Measurements from ENCODE around the gene CHRD.

The CHRD gene

GRCh38 chr3:184360070-184360928 lies 19.6 kb upstream of the CHRD start:
- Histone ChIP-seq H3K4me1 (ENCODE audit: control insufficient read depth, insufficient read depth, low read length) (peaks cover 7% of the 10 kb centered on the region), H3K27me3 (ENCODE audit: control insufficient read depth, insufficient read depth, low read length) (no peaks in the 10 kb centered on the region), H3K4me3 (ENCODE audit: low read length) (peak overlapping the region; percentile 91), H3K27ac (ENCODE audit: low read depth, low read length) (no peak overlapping the region), H3K9ac (ENCODE audit: low read length) (peak overlapping the region; percentile 12), H3K36me3 (ENCODE audit: control insufficient read depth, insufficient read depth, low read length) (peaks cover 5% of the 10 kb centered on the region)

DNA sequence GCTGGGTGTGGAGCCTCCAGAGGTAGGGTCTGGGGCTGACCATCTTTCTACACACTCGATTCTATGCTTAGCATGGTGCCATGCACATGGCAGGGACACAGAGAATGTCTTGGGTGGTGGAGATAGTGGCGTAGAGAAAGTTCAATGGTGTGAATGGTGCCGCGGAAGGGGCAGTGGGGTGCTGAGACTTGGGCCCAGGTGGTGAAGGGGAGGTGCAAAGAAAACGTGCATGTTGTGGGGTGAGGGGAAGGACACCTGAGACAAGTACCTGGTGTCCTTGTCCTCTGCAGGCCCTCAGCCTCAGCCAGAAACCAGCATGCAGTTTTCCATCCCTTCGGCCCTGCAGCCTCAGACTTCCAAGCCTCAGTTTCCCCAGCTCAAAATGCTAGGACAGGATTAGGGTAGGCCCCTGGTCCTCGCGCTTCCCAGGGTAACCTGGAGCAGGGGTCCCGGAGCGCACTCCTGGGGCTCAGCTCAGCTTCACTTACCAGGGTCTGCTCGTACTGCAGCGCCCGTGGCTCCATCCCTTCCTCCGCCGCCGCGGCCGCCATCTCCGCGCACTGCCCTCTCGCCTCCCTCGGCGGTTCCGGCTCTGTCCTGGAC lies 18.8 kb upstream of the CHRD start:
- H3K4me3 ChIP-seq (ENCODE audit: low read length), result peak overlapping the region; percentile 91
- peaks cover 7% of the 10 kb centered on the region for H3K4me1 ChIP-seq (ENCODE audit: control insufficient read depth, insufficient read depth, low read length)
- H3K9ac ChIP-seq (ENCODE audit: low read length), result peak overlapping the region; percentile 12
- peak overlapping the region; percentile 99 for H3K27ac ChIP-seq (ENCODE audit: low read depth, low read length)
- peaks cover 5% of the 10 kb centered on the region for H3K36me3 ChIP-seq (ENCODE audit: control insufficient read depth, insufficient read depth, low read length)
- H3K27me3 ChIP-seq (ENCODE audit: control insufficient read depth, insufficient read depth, low read length), result no peaks in the 10 kb centered on the region

- H3K36me3 ChIP-seq (ENCODE audit: control insufficient read depth, insufficient read depth, low read length), result peaks cover 5% of the 10 kb centered on the region
- peak within 1 kb of the TSS; percentile 99 for H3K27ac ChIP-seq (ENCODE audit: low read depth, low read length)
- H3K4me1 ChIP-seq (ENCODE audit: control insufficient read depth, insufficient read depth, low read length), result peaks cover 7% of the 10 kb centered on the region
- H3K4me3 ChIP-seq (ENCODE audit: low read length), result peak within 1 kb of the TSS; percentile 91
- H3K9ac ChIP-seq (ENCODE audit: low read length), result peak within 1 kb of the TSS; percentile 77
- H3K27me3 ChIP-seq (ENCODE audit: control insufficient read depth, insufficient read depth, low read length), result no peaks in the 10 kb centered on the region
Measured at GRCh38 chr3:184361532-184361931, 18.3 kb upstream of the CHRD start, which contains the start of the genes CLCN2 and POLR2H. CLCN2 (minus strand) TSS chr3:184361605; CDS start chr3:184361479, 126 bp downstream. POLR2H (plus strand) TSS chr3:184361710; CDS start chr3:184363493, 1,783 bp downstream.

GRCh38 chr3:184361932-184362667 lies 17.8 kb upstream of the CHRD start:
- peak overlapping the region; percentile 99 for H3K27ac ChIP-seq (ENCODE audit: low read depth, low read length)
- no peaks in the 10 kb centered on the region for H3K27me3 ChIP-seq (ENCODE audit: control insufficient read depth, insufficient read depth, low read length)
- H3K4me1 ChIP-seq (ENCODE audit: control insufficient read depth, insufficient read depth, low read length), result peaks cover 7% of the 10 kb centered on the region
- H3K9ac ChIP-seq (ENCODE audit: low read length), result peak overlapping the region; percentile 77
- H3K4me3 ChIP-seq (ENCODE audit: low read length), result peak overlapping the region; percentile 91
- H3K36me3 ChIP-seq (ENCODE audit: control insufficient read depth, insufficient read depth, low read length), result peaks cover 8% of the 10 kb centered on the region

DNA sequence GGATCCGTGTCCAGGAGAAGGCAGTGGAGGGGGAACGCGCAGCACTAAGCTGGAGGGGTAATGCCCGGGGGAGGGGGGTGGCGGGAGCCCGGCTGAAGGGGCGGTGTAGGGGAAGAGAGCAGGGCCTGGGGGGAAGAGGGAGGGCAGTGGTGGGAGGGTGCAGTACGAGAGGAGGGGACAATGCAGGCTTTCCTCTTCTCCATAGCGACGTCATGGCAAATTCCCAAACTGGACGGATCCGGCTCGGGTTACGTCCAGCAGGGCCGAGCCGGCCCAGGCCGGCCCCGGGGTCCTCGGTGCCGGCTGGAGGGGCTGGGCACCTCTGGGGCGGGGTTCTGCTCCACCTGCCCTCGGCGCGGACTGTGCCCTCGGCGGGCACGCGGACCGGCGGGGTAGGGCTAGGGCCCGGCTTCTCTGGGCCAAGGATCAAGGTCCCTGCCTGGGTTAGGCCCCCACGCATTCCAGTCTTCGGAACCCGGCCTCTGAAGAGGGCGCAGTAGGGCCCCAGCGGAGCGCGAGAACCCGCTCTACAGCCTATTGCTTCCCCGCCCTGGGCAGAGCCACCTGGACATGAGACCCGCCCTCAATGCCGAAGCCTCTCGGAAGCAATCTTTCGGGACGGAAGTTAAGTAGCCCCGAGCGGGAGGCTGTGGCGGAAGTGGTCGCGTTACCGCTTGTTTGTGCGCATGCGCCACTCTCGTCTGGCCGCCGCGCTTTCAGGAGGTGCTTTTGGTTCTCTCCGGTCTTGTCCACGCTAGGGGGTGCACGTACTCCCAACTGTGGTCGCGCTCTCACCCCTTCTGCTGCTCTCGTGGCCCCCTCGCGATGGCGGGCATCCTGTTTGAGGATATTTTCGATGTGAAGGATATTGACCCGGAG lies 16.9 kb upstream of the CHRD start:
- Histone ChIP-seq H3K27me3 (ENCODE audit: control insufficient read depth, insufficient read depth, low read length) (no peaks in the 10 kb centered on the region), H3K9ac (ENCODE audit: low read length) (peak overlapping the region; percentile 77), H3K4me1 (ENCODE audit: control insufficient read depth, insufficient read depth, low read length) (peaks cover 7% of the 10 kb centered on the region), H3K4me3 (ENCODE audit: low read length) (peak overlapping the region; percentile 91), H3K27ac (ENCODE audit: low read depth, low read length) (peak overlapping the region; percentile 99), H3K36me3 (ENCODE audit: control insufficient read depth, insufficient read depth, low read length) (peaks cover 8% of the 10 kb centered on the region)

DNA sequence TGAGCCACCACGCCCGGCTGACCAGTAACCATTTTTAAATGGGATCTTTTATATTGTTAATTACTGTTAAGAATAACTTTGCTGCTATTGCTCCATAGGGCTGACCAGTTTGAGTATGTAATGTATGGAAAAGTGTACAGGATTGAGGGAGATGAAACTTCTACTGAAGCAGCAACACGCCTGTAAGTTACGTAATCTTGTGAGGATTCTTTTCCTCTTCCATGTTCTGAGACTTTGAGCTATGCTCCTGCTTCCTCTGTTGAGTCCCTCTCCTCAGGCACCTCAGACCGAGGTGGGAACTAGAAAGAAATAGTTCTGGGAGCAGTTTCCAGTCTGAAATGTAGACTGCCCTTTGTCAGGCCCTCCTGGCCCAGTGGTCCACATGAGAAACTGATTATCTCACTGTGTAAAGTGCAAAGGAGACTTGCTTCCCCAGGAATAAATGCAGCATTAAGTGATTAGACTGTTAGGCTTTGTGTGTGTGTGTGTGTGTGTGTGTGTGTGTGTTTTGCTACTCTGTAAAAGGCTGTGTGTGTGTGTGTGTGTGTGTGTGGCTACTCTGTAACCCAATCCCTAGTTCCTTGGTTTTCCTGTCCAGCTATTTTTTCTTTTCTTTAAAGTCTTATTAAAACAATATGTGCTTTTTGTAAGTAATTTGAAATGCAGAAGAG lies 13.1 kb upstream of the CHRD start:
- H3K9ac ChIP-seq (ENCODE audit: low read length), result no peak overlapping the region
- no peaks in the 10 kb centered on the region for H3K27me3 ChIP-seq (ENCODE audit: control insufficient read depth, insufficient read depth, low read length)
- peaks cover 5% of the 10 kb centered on the region for H3K4me1 ChIP-seq (ENCODE audit: control insufficient read depth, insufficient read depth, low read length)
- peaks cover 3% of the 10 kb centered on the region for H3K36me3 ChIP-seq (ENCODE audit: control insufficient read depth, insufficient read depth, low read length)
- no peak overlapping the region for H3K27ac ChIP-seq (ENCODE audit: low read depth, low read length)
- H3K4me3 ChIP-seq (ENCODE audit: low read length), result no peak overlapping the region

- no peak overlapping the region for H3K9ac ChIP-seq (ENCODE audit: low read length)
- no peak overlapping the region for H3K4me3 ChIP-seq (ENCODE audit: low read length)
- H3K27me3 ChIP-seq (ENCODE audit: control insufficient read depth, insufficient read depth, low read length), result no peaks in the 10 kb centered on the region
- peaks cover 7% of the 10 kb centered on the region for H3K4me1 ChIP-seq (ENCODE audit: control insufficient read depth, insufficient read depth, low read length)
- H3K27ac ChIP-seq (ENCODE audit: low read depth, low read length), result no peak overlapping the region
- peaks cover 3% of the 10 kb centered on the region for H3K36me3 ChIP-seq (ENCODE audit: control insufficient read depth, insufficient read depth, low read length)
Measured at GRCh38 chr3:184368116-184368515, 11.7 kb upstream of the CHRD start.

GRCh38 chr3:184368586-184369183 lies 11.2 kb upstream of the CHRD start:
- no peak overlapping the region for H3K9ac ChIP-seq (ENCODE audit: low read length)
- no peak overlapping the region for H3K27ac ChIP-seq (ENCODE audit: low read depth, low read length)
- no peaks in the 10 kb centered on the region for H3K27me3 ChIP-seq (ENCODE audit: control insufficient read depth, insufficient read depth, low read length)
- peaks cover 7% of the 10 kb centered on the region for H3K4me1 ChIP-seq (ENCODE audit: control insufficient read depth, insufficient read depth, low read length)
- no peak overlapping the region for H3K4me3 ChIP-seq (ENCODE audit: low read length)
- H3K36me3 ChIP-seq (ENCODE audit: control insufficient read depth, insufficient read depth, low read length), result peaks cover 3% of the 10 kb centered on the region

DNA sequence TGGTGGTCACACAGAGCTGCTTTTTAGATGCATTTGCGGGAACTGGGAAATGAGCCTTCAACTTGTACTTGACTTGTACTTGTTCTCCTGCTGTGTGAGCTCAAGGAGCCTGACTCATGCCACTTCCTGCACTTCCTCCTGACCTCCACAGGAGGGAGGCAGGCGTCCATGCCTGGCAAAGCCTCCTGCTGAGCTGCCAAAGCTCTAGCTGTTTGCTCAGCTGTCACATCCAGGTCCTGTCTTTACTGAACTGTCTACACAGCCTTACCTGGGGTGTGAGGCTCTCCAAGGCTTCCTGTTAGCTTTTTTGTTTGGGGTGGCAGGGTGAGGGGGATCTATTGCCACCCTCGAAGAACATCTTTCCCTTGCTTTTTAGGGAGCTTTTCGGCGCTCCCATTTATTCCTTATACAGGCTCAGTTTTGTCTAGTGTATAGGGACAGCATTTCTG lies 8.3 kb upstream of the CHRD start:
- peaks cover 2% of the 10 kb centered on the region for H3K36me3 ChIP-seq (ENCODE audit: control insufficient read depth, insufficient read depth, low read length)
- H3K27me3 ChIP-seq (ENCODE audit: control insufficient read depth, insufficient read depth, low read length), result no peaks in the 10 kb centered on the region
- no peak overlapping the region for H3K9ac ChIP-seq (ENCODE audit: low read length)
- no peak overlapping the region for H3K27ac ChIP-seq (ENCODE audit: low read depth, low read length)
- peaks cover 5% of the 10 kb centered on the region for H3K4me1 ChIP-seq (ENCODE audit: control insufficient read depth, insufficient read depth, low read length)
- H3K4me3 ChIP-seq (ENCODE audit: low read length), result no peak overlapping the region

DNA sequence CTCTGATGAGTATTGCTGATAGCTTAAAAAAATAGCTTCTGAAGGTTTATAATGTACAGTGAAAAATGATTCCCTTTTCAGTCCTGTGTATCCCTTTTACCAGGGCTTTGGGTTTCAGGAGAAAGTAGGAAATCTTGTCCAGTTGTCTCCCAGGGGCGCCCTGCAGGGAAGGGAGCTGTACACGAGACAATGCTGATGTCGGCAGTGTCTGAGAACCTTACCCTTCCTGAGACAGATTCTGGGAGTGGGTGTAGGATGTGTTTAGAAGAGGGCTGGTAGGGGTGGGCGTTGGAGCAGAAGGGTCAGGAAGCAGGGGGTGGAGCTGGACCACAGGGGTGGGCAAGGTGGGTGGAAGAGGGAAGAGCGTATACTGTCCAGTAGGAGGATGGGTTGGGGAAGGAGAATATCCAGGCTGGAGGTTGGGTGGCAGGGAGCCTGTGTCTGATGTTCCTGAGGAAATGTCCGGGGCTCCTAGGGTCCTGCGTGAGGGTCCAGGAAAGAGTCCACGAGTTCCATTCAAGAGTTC lies 7.5 kb upstream of the CHRD start:
- Histone ChIP-seq H3K27me3 (ENCODE audit: control insufficient read depth, insufficient read depth, low read length) (peaks cover 1% of the 10 kb centered on the region), H3K27ac (ENCODE audit: low read depth, low read length) (no peak overlapping the region), H3K9ac (ENCODE audit: low read length) (no peak overlapping the region), H3K4me3 (ENCODE audit: low read length) (no peak overlapping the region), H3K4me1 (ENCODE audit: control insufficient read depth, insufficient read depth, low read length) (peaks cover 5% of the 10 kb centered on the region), H3K36me3 (ENCODE audit: control insufficient read depth, insufficient read depth, low read length) (no peaks in the 10 kb centered on the region)

GRCh38 chr3:184372911-184373310 lies 6.9 kb upstream of the CHRD start:
- Histone ChIP-seq H3K9ac (ENCODE audit: low read length) (no peak overlapping the region), H3K36me3 (ENCODE audit: control insufficient read depth, insufficient read depth, low read length) (no peaks in the 10 kb centered on the region), H3K27me3 (ENCODE audit: control insufficient read depth, insufficient read depth, low read length) (peaks cover 4% of the 10 kb centered on the region), H3K27ac (ENCODE audit: low read depth, low read length) (no peak overlapping the region), H3K4me3 (ENCODE audit: low read length) (no peak overlapping the region), H3K4me1 (ENCODE audit: control insufficient read depth, insufficient read depth, low read length) (peaks cover 5% of the 10 kb centered on the region)

All from rectal smooth muscle tissue (tissue), 1 donor.